SH-SY5Y (cell line): ENCODE measurements around the gene ANKRD13D.

Experiments
- GATA2 ChIP-seq: IDR thresholded peaks from 2 replicates; pipeline ENCODE4 v1.6.1; 2011; ENCODE audit warnings: mild to moderate bottlenecking, low read depth, low read length
- GATA3 ChIP-seq: IDR thresholded peaks from 2 replicates; pipeline ENCODE4 v1.6.1; 2011; ENCODE audit warnings: low read depth, mild to moderate bottlenecking, low read length, moderate library complexity

Gene ANKRD13D

GRCh38 chr11:67267188-67268080 lies 21.7 kb upstream of the ANKRD13D start:
- no peak for TF ChIP-seq GATA2
- no peak for TF ChIP-seq GATA3

- TF ChIP-seq GATA2 (no peak), GATA3 (no peak)
Measured at GRCh38 chr11:67268081-67268961, 20.8 kb upstream of the ANKRD13D start.

- TF ChIP-seq GATA3 (no peak), GATA2 (no peak)
Measured at GRCh38 chr11:67268962-67269268, 20.2 kb upstream of the ANKRD13D start.

- TF ChIP-seq GATA2 (no peak), GATA3 (no peak)
Measured at GRCh38 chr11:67269401-67270255, 19.5 kb upstream of the ANKRD13D start.

- TF ChIP-seq GATA2 (no peak), GATA3 (no peak)
Measured at GRCh38 chr11:67270256-67271204, 18.6 kb upstream of the ANKRD13D start.

- no peak for TF ChIP-seq GATA3
- TF ChIP-seq GATA2: no peak
Measured at GRCh38 chr11:67271205-67271540, 17.9 kb upstream of the ANKRD13D start.

GRCh38 chr11:67271541-67272284 lies 17.4 kb upstream of the ANKRD13D start:
- TF ChIP-seq GATA3 (no peak), GATA2 (no peak)

GRCh38 chr11:67272327-67273259 lies 16.5 kb upstream of the ANKRD13D start:
- TF ChIP-seq GATA3: no peak
- TF ChIP-seq GATA2: no peak

GRCh38 chr11:67273260-67273990 lies 15.7 kb upstream of the ANKRD13D start:
- TF ChIP-seq GATA2 (no peak), GATA3 (no peak)

- no peak for TF ChIP-seq GATA3
Measured at GRCh38 chr11:67274768-67275605, 14.1 kb upstream of the ANKRD13D start.
